Panc1 (cell line): ENCODE results near the gene ZFP62.

Experiments
- POLR2AphosphoS5 ChIP-seq: IDR thresholded peaks from 2 replicates; pipeline ENCODE4 v1.6.1; 2012; ENCODE audit warnings: mild to moderate bottlenecking, low read depth, low read length, moderate library complexity
- REST ChIP-seq, 2 experiments: IDR thresholded peaks; 2 replicates each; pipeline ENCODE4 v1.6.1; 2011 to 2012; ENCODE audit warnings: low read depth in 2 of 2, control low read depth in 1 of 2, low read length in 1 of 2, mild to moderate bottlenecking in 1 of 2, moderate library complexity in 1 of 2; ENCODE audit not compliant: insufficient read depth in 1 of 2
- TCF7L2 ChIP-seq: IDR thresholded peaks from 2 replicates; pipeline ENCODE4 v1.6.1; 2011; ENCODE audit warnings: mild to moderate bottlenecking, low read depth, low read length, inconsistent platforms
- TF ChIP-seq, protein P1 (sequence below): fragments of 450-650 bp; IDR thresholded peaks from 2 replicates; pipeline ENCODE4 v1.5.1; 2017; ENCODE audit warnings: mild to moderate bottlenecking

- TF ChIP-seq, protein P1, sequence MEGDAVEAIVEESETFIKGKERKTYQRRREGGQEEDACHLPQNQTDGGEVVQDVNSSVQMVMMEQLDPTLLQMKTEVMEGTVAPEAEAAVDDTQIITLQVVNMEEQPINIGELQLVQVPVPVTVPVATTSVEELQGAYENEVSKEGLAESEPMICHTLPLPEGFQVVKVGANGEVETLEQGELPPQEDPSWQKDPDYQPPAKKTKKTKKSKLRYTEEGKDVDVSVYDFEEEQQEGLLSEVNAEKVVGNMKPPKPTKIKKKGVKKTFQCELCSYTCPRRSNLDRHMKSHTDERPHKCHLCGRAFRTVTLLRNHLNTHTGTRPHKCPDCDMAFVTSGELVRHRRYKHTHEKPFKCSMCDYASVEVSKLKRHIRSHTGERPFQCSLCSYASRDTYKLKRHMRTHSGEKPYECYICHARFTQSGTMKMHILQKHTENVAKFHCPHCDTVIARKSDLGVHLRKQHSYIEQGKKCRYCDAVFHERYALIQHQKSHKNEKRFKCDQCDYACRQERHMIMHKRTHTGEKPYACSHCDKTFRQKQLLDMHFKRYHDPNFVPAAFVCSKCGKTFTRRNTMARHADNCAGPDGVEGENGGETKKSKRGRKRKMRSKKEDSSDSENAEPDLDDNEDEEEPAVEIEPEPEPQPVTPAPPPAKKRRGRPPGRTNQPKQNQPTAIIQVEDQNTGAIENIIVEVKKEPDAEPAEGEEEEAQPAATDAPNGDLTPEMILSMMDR = no peak
- TF ChIP-seq REST (IDR thresholded peaks at IDR 0.05; ENCODE audit: insufficient read depth in 1 of 2, low read depth in 2 of 2, low read length in 1 of 2) = no peak
- no peak for TF ChIP-seq POLR2AphosphoS5
- no peak for TF ChIP-seq TCF7L2
These were observed 10.5 kb downstream of the ZFP62 start for GRCh38 chr5:180850434-180851078.
